CD4-positive, alpha-beta T cell (primary cell): ENCODE results near the gene METAP1D. TPM values are rescaled to one million over a fixed set of nuclear protein-coding genes. Genes with fewer than 3 reads are reported as not detected.

Experiments
- ATAC-seq: fragments of 200-7000 bp; cut with Tn5 transposase; one replicate; pipeline ENCODE4 v1.10.0; 2022; ENCODE audit warnings: mild to moderate bottlenecking; ENCODE audit not compliant: poor library complexity
- CTCF ChIA-PET: fragments of 350-600 bp; sonication (Branson Sonifier 250); formaldehyde crosslinking; loops from one replicate; lab custom pipeline; 2021; ENCODE audit warnings: antibody characterized with exemption, inconsistent platforms; lab: Charles Lee
- POLR2A ChIA-PET: fragments of 350-600 bp; sonication (Branson Sonifier 250); formaldehyde crosslinking; loops from one replicate; lab custom pipeline; 2021; ENCODE audit warnings: antibody characterized with exemption, inconsistent platforms; lab: Charles Lee
- DNase-seq, 14 experiments: peaks; one replicate each; pipeline ENCODE4 v3.0.0-alpha.2; 2013 to 2020; ENCODE audit warnings: mixed read lengths in 2 of 14
- H3K27ac ChIP-seq, 2 donors: one replicate each; pipeline versions ENCODE4 v1.5.1 to v1.7.0; 2013; ENCODE audit warnings: low read length in 2 of 2, low read depth in 1 of 2, mild to moderate bottlenecking in 1 of 2
- H3K27me3 ChIP-seq, 2 experiments: 1 replicate in 1 of 2; 2 replicates in 1 of 2; pipeline versions ENCODE4 v1.6.1 to v1.7.0; 2013; ENCODE audit warnings: low read length in 2 of 2, control low read depth in 1 of 2, mild to moderate bottlenecking in 1 of 2, moderate library complexity in 1 of 2; ENCODE audit not compliant: insufficient read depth in 2 of 2, control insufficient read depth in 1 of 2
- H3K36me3 ChIP-seq: one replicate; pipeline ENCODE4 v1.6.1; 2013; ENCODE audit warnings: low read length, control low read depth; ENCODE audit not compliant: insufficient read depth
- H3K4me1 ChIP-seq: one replicate; pipeline ENCODE4 v1.6.1; 2013; ENCODE audit warnings: low read length, control low read depth; ENCODE audit not compliant: insufficient read depth
- H3K4me3 ChIP-seq: one replicate; pipeline ENCODE4 v1.5.1; 2013; ENCODE audit warnings: mild to moderate bottlenecking, low read length, moderate library complexity
- H3K9me3 ChIP-seq, 2 experiments: 1 replicate in 1 of 2; 2 replicates in 1 of 2; pipeline versions ENCODE4 v1.6.1 to v1.7.0; 2013; ENCODE audit warnings: low read length in 2 of 2, mild to moderate bottlenecking in 2 of 2, control low read depth in 1 of 2, moderate library complexity in 1 of 2; ENCODE audit not compliant: control insufficient read depth in 1 of 2, insufficient read depth in 1 of 2
- H3K27ac Mint-ChIP-seq: one replicate; pipeline ENCODE4 v1.8.0; 2020; ENCODE audit warnings: mixed read lengths
- H3K27me3 Mint-ChIP-seq: one replicate; pipeline ENCODE4 v1.8.0; 2021; ENCODE audit warnings: mixed read lengths
- H3K36me3 Mint-ChIP-seq: one replicate; pipeline ENCODE4 v1.8.0; 2021; ENCODE audit warnings: low read depth, mixed read lengths
- H3K4me1 Mint-ChIP-seq: one replicate; pipeline ENCODE4 v1.8.0; 2021; ENCODE audit warnings: low read depth, mixed read lengths
- H3K4me3 Mint-ChIP-seq: one replicate; pipeline ENCODE4 v1.8.0; 2020; ENCODE audit warnings: mild to moderate bottlenecking, mixed read lengths
- H3K9me3 Mint-ChIP-seq: one replicate; pipeline ENCODE4 v1.8.0; 2020; ENCODE audit warnings: mixed read lengths
- CTCF ChIP-seq: fragments of 200-600 bp; IDR thresholded peaks from one replicate; pipeline ENCODE4 v1.8.0; 2022; ENCODE audit warnings: antibody characterized with exemption, mild to moderate bottlenecking
- intact Hi-C, 2 experiments: fragments of 100-400 bp; cut with DNase I in 1 of 2; cut with micrococcal nuclease in 1 of 2; formaldehyde crosslinking; loops; one replicate each; pipeline versions ENCODE4 v1.15.1 to v1.9.0; 2023 to 2025; cut with DNase I, micrococcal nuclease
- total RNA-seq, 174 experiments: library from RNA in 2 of 174; stranded (reverse) in 2 of 174; gene quantifications; one replicate each; pipeline ENCODE4 v1.2.3 and lab custom pipeline; 2021 to 2026

Gene METAP1D
- total RNA-seq, 2 experiments from 2014 or later: 7.2 to 7.9 TPM

GRCh38 chr2:172120118-172120517, 120.4 kb downstream of the METAP1D start:
- Histone ChIP-seq H3K4me1 (no peaks in the 10 kb centered on the region), H3K27ac (no peak overlapping the region), H3K27me3 (peaks cover 0 to 9% of the 10 kb centered on the region in 2 experiments), H3K9me3 (no peaks in the 10 kb centered on the region), H3K36me3 (no peaks in the 10 kb centered on the region), H3K4me3 (no peak overlapping the region)
- no peak for TF ChIP-seq CTCF
- POLR2A ChIA-PET: no interaction called here
- Mint-ChIP-seq H3K9me3 (no peaks in the 10 kb centered on the region), H3K27ac (no peak overlapping the region), H3K27me3 (peaks cover 21% of the 10 kb centered on the region), H3K4me3 (no peak overlapping the region), H3K4me1 (no peaks in the 10 kb centered on the region), H3K36me3 (no peaks in the 10 kb centered on the region)
- CTCF ChIA-PET: no interaction called here
- no peak for ATAC-seq
- intact Hi-C loops: no loop called here
- no peak for DNase-seq

GRCh38 chr2:172128484-172128883, 128.7 kb downstream of the METAP1D start:
- no peak for DNase-seq
- no peak for ATAC-seq
- no peak for TF ChIP-seq CTCF
- intact Hi-C loops: loop anchor here in 1 of 2 experiments (5.0 kb wide), 1 partner anchor 426 kb away; no protein-coding TSS in a partner anchor
- Mint-ChIP-seq H3K27me3 (no peaks in the 10 kb centered on the region), H3K36me3 (no peaks in the 10 kb centered on the region), H3K9me3 (peaks cover 4% of the 10 kb centered on the region), H3K4me1 (no peaks in the 10 kb centered on the region), H3K27ac (no peak overlapping the region), H3K4me3 (no peak overlapping the region)
- H3K27ac ChIP-seq: no peak overlapping the region
- peaks cover 0 to 2% of the 10 kb centered on the region in 2 experiments for H3K27me3 ChIP-seq
- H3K36me3 ChIP-seq: no peaks in the 10 kb centered on the region
- no peaks in the 10 kb centered on the region for H3K4me1 ChIP-seq
- H3K9me3 ChIP-seq: no peaks in the 10 kb centered on the region
- CTCF ChIA-PET: interaction anchor here (0.8 to 1.1 kb wide), 2 partner anchors 8 to 333 kb away, joined by 3 to 4 read pairs; no protein-coding TSS in a partner anchor
- no peak overlapping the region for H3K4me3 ChIP-seq
- POLR2A ChIA-PET: no interaction called here

- DNase-seq (no peak), ATAC-seq (no peak)
- H3K9me3 ChIP-seq: no peaks in the 10 kb centered on the region
- no peak overlapping the region for H3K27ac ChIP-seq
- Mint-ChIP-seq H3K4me1 (no peaks in the 10 kb centered on the region), H3K9me3 (peaks cover 4% of the 10 kb centered on the region), H3K4me3 (no peak overlapping the region), H3K27me3 (no peaks in the 10 kb centered on the region), H3K36me3 (no peaks in the 10 kb centered on the region), H3K27ac (no peak overlapping the region)
- intact Hi-C loops: loop anchor here in 1 of 2 experiments (5.0 kb wide), 1 partner anchor 427 kb away; no protein-coding TSS in a partner anchor
- no peak overlapping the region for H3K4me3 ChIP-seq
- ChIA-PET CTCF (interaction anchor here (0.7 to 1.1 kb wide), 3 partner anchors 15 to 336 kb away, joined by 3 read pairs; no protein-coding TSS in a partner anchor), POLR2A (no interaction called here)
- H3K36me3 ChIP-seq: no peaks in the 10 kb centered on the region
- H3K4me1 ChIP-seq: no peaks in the 10 kb centered on the region
- H3K27me3 ChIP-seq: peaks cover 0 to 2% of the 10 kb centered on the region in 2 experiments
- TF ChIP-seq CTCF: no peak
Observed at GRCh38 chr2:172129404-172129803, 129.7 kb downstream of the METAP1D start.

Other genes with a start within 250 kb of the METAP1D start
- gene SLC25A12, start 105.7 kb upstream of the METAP1D start, total RNA-seq: 1 to 10 TPM; 8.7 to 9.5 TPM
- 10 to 100 TPM; 20.3 to 22.6 TPM for gene HAT1, start 77.5 kb upstream of the METAP1D start, total RNA-seq
- not detected for gene DLX1, start 85.6 kb downstream of the METAP1D start, total RNA-seq
- gene DLX2, start 102.9 kb downstream of the METAP1D start, total RNA-seq: not detected